ENCODE results near the gene CALML5.
"Not testable (repeated sequence)": the region's sequence is repeated elsewhere in the genome, so short reads cannot be mapped to it uniquely, and the experiment has no call there.

The CALML5 gene

DNA sequence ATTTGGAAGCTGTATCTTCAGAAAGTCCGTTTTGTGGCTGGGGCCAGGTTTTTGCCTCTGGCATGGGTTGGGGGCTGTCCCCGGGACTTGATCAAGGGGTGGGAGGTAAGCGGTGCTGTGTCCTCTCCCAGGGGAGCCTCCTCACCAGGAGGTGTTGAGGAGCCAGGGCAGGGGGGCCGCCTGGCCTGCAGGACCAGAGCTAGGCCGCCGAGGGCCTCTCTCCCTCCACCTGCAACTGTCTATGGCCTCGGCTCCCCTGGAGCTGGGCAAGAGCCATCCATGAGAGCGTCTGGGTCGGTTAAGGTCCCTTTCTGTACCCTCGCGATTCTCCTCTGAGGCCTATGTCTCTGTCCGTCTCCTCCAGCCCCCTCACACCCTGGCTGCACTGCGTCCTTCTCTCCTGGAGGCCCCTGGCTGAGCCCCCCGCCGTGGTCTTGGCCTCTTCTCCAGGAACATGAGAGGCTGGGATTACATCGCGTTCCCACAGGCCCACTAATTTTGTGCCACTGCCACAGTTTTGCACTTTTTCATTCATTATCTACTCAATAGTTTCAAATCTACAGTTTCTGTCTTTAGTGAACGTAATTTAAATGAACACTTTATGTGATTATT lies 20.6 kb downstream of the CALML5 start:
- TF ChIP-seq CTCF (IDR thresholded peaks at IDR 0.05; ENCODE audit: insufficient read depth, low read length, poor library complexity, severe bottlenecking) (no peak), EZH2phosphoT487 (conservative IDR thresholded peaks at IDR 0.05; ENCODE audit: low read length) (no peak)
- H3F3A ChIP-seq (ENCODE audit: insufficient read depth), result no peaks in the 10 kb centered on the region
- H3K36me3 ChIP-seq (ENCODE audit: low read length), result no peaks in the 10 kb centered on the region
- H3K4me3 ChIP-seq (ENCODE audit: insufficient read depth, low read length, poor library complexity, severe bottlenecking), result no peak overlapping the region
- no peaks in the 10 kb centered on the region for H3K9me3 ChIP-seq (ENCODE audit: insufficient read depth, low read length)
- H3K79me2 ChIP-seq (ENCODE audit: insufficient read depth, low read length), result no peaks in the 10 kb centered on the region
- no peaks in the 10 kb centered on the region for H4K20me1 ChIP-seq (ENCODE audit: low read depth, low read length)
- no peaks in the 10 kb centered on the region for H3K9me2 ChIP-seq (replicated peaks; ENCODE audit: insufficient read depth, low read length)
- H2AFZ ChIP-seq (ENCODE audit: low read depth, low read length, severe bottlenecking), result no peak overlapping the region
- H3K27me3 ChIP-seq (ENCODE audit: low read length), result no peaks in the 10 kb centered on the region
- H3K9ac ChIP-seq (ENCODE audit: low read length), result no peak overlapping the region
- no peak overlapping the region for H3K4me2 ChIP-seq (ENCODE audit: low read depth, low read length, poor library complexity, severe bottlenecking)
- H3K27ac ChIP-seq (ENCODE audit: low read depth, low read length), result no peak overlapping the region

DNA sequence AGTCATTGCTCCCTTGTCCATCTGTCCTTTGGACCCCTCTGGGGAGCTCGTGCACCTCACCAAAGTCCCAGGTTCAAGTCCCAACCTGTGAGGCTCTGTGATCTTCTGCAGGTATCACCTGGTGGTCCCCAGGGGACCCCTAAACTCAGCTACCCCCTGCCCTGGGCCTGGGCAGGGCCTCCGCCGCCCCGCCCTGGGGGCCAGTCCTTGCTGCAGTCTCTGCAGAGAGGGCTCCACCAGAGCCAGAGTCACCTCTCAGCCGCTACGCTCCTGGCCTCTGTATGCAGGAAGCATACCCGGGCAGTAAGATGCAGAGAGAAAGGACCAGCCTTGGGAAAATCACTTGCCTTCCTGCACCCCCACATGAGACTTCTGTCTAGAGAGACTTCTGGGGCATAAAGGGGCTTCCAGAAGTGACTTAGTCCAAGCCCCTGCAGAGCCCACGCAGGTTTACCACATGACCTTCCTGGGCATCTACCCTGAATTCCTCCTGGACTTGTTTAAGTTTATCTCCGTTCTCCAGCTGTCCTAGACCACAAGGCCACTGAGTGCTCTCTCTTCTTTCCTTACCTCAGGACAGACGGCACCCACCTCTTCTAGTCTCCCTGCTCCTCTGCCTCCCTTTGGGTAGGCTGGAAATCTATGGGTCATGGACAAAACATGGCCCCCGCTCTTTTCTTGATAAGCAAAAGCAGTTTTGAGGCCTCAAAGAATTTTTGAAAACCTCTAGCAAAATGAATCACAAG lies 21.2 kb downstream of the CALML5 start:
- TF ChIP-seq EZH2phosphoT487 (conservative IDR thresholded peaks at IDR 0.05; ENCODE audit: low read length) (no peak), CTCF (IDR thresholded peaks at IDR 0.05; ENCODE audit: insufficient read depth, low read length, poor library complexity, severe bottlenecking) (no peak)
- Histone ChIP-seq H3K27ac (ENCODE audit: low read depth, low read length) (no peak overlapping the region), H3K9ac (ENCODE audit: low read length) (no peak overlapping the region)

DNA sequence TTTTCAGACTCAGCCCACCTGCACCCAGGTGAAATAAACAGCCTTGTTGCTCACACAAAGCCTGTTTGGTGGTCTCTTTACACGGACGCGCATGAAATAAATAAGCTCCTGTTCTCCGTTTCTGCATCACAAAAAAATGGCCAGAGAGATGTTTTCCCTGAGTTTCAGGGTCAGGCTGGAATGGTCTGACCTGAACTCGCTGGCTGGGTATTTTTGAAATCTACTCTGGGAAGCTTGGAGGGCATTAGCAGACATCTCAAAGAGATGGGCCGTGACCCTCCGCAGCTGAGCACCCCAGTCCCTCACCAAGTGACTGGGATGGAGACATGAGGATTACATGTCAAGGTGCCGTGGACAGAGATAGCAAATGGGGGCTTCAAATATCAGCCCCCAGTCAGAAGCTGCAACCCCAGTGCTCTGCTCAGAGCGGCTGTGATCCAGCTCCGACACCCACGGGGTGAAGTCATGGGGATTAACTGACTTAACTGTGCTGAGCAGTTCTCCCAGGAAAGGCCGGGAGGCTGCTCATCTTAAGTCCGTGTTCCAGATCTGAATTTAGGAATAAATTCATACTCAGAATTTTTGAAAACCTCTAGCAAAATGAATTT lies 22.3 kb downstream of the CALML5 start:
- H3K27me3 ChIP-seq (ENCODE audit: low read length), result no peaks in the 10 kb centered on the region
- no peaks in the 10 kb centered on the region for H3K9me3 ChIP-seq (ENCODE audit: insufficient read depth, low read length)
- H3K9ac ChIP-seq (ENCODE audit: low read length), result no peak overlapping the region
- no peaks in the 10 kb centered on the region for H3K79me2 ChIP-seq (ENCODE audit: insufficient read depth, low read length)
- H3F3A ChIP-seq (ENCODE audit: insufficient read depth), result no peaks in the 10 kb centered on the region
- H3K36me3 ChIP-seq (ENCODE audit: low read length), result no peaks in the 10 kb centered on the region
- TF ChIP-seq EZH2phosphoT487 (conservative IDR thresholded peaks at IDR 0.05; ENCODE audit: low read length), result no peak
- TF ChIP-seq CTCF (IDR thresholded peaks at IDR 0.05; ENCODE audit: insufficient read depth, low read length, poor library complexity, severe bottlenecking), result no peak
- no peak overlapping the region for H3K4me2 ChIP-seq (ENCODE audit: low read depth, low read length, poor library complexity, severe bottlenecking)
- no peak overlapping the region for H3K27ac ChIP-seq (ENCODE audit: low read depth, low read length)
- H2AFZ ChIP-seq (ENCODE audit: low read depth, low read length, severe bottlenecking), result no peak overlapping the region
- H3K4me3 ChIP-seq (ENCODE audit: insufficient read depth, low read length, poor library complexity, severe bottlenecking), result no peak overlapping the region
- no peaks in the 10 kb centered on the region for H4K20me1 ChIP-seq (ENCODE audit: low read depth, low read length)
- no peaks in the 10 kb centered on the region for H3K9me2 ChIP-seq (replicated peaks; ENCODE audit: insufficient read depth, low read length)

More for the DNA sequence above, 21.2 kb downstream of the CALML5 start:
- no peaks in the 10 kb centered on the region for H3K79me2 ChIP-seq (ENCODE audit: insufficient read depth, low read length)
- no peaks in the 10 kb centered on the region for H3K27me3 ChIP-seq (ENCODE audit: low read length)
- no peaks in the 10 kb centered on the region for H3F3A ChIP-seq (ENCODE audit: insufficient read depth)
- no peak overlapping the region for H3K4me3 ChIP-seq (ENCODE audit: insufficient read depth, low read length, poor library complexity, severe bottlenecking)
- H2AFZ ChIP-seq (ENCODE audit: low read depth, low read length, severe bottlenecking), result no peak overlapping the region
- H3K36me3 ChIP-seq (ENCODE audit: low read length), result no peaks in the 10 kb centered on the region
- H3K4me2 ChIP-seq (ENCODE audit: low read depth, low read length, poor library complexity, severe bottlenecking), result no peak overlapping the region
- no peaks in the 10 kb centered on the region for H3K9me2 ChIP-seq (replicated peaks; ENCODE audit: insufficient read depth, low read length)
- H3K9me3 ChIP-seq (ENCODE audit: insufficient read depth, low read length), result no peaks in the 10 kb centered on the region
- no peaks in the 10 kb centered on the region for H4K20me1 ChIP-seq (ENCODE audit: low read depth, low read length)

GRCh38 chr10:5475974-5476807 lies 23.2 kb downstream of the CALML5 start:
- H4K20me1 ChIP-seq (ENCODE audit: low read depth, low read length); H3K9me2 ChIP-seq (replicated peaks; ENCODE audit: insufficient read depth, low read length); H3K9me3 ChIP-seq (ENCODE audit: insufficient read depth, low read length); H3K36me3 ChIP-seq (ENCODE audit: low read length); H3K9ac ChIP-seq (ENCODE audit: low read length); H3K27ac ChIP-seq (ENCODE audit: low read depth, low read length); H3K27me3 ChIP-seq (ENCODE audit: low read length); H3K79me2 ChIP-seq (ENCODE audit: insufficient read depth, low read length); H3K4me2 ChIP-seq (ENCODE audit: low read depth, low read length, poor library complexity, severe bottlenecking); H3K4me3 ChIP-seq (ENCODE audit: insufficient read depth, low read length, poor library complexity, severe bottlenecking); H3F3A ChIP-seq (ENCODE audit: insufficient read depth); H2AFZ ChIP-seq (ENCODE audit: low read depth, low read length, severe bottlenecking): not testable (repeated sequence)

DNA sequence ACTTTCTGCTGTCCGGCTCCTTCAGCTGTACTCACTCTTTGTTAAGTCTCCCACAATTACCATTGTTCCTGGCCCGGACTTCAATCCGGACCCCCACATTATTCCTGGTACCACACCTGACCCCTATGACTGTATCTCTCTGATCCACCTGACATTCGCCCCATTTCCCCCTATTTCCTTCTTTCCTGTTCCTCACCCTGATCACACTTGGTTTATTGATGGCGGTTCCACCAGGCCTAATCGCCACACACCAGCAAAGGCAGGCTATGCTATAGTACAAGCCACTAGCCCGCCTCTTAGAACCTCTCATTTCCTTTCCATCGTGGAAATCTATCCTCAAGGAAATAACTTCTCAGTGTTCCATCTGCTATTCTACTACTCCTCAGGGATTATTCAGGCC lies 24.3 kb downstream of the CALML5 start:
- not testable (repeated sequence) for H3K4me3 ChIP-seq (ENCODE audit: insufficient read depth, low read length, poor library complexity, severe bottlenecking); H3K4me2 ChIP-seq (ENCODE audit: low read depth, low read length, poor library complexity, severe bottlenecking); H3K27me3 ChIP-seq (ENCODE audit: low read length); H3F3A ChIP-seq (ENCODE audit: insufficient read depth); H3K9me3 ChIP-seq (ENCODE audit: insufficient read depth, low read length); H3K9me2 ChIP-seq (replicated peaks; ENCODE audit: insufficient read depth, low read length); H4K20me1 ChIP-seq (ENCODE audit: low read depth, low read length); H3K27ac ChIP-seq (ENCODE audit: low read depth, low read length); H3K9ac ChIP-seq (ENCODE audit: low read length); H3K36me3 ChIP-seq (ENCODE audit: low read length); H2AFZ ChIP-seq (ENCODE audit: low read depth, low read length, severe bottlenecking); H3K79me2 ChIP-seq (ENCODE audit: insufficient read depth, low read length)
